Measurements from ENCODE around the gene ARMS2. TPM values are rescaled to one million over a fixed set of nuclear protein-coding genes. Genes with fewer than 3 reads are reported as not detected.

Gene ARMS2
- total RNA-seq: not detected

- no peaks in the 10 kb centered on the region for H3K27me3 ChIP-seq
- TF ChIP-seq CTCF (IDR thresholded peaks at IDR 0.05): no peak
- no peak within 1 kb of the TSS for H3K4me3 ChIP-seq
Observed at GRCh38 chr10:122454603-122455080, at the start of gene ARMS2. Gene ARMS2, plus strand, starts transcription at chr10:122454653. Its CDS starts 75 bp downstream, at chr10:122454728.

GRCh38 chr10:122407375-122408125 lies 46.9 kb upstream of the ARMS2 start:
- Histone ChIP-seq H3K27ac (no peak overlapping the region), H3K27me3 (no peaks in the 10 kb centered on the region), H3K36me3 (peaks cover 16% of the 10 kb centered on the region), H3K4me3 (no peak overlapping the region), H3K9me3 (no peaks in the 10 kb centered on the region), H3K4me1 (peaks cover 0 to 7% of the 10 kb centered on the region in 2 donors)
- DNase-seq (ENCODE audit: low spot score): no peak
- no peak for TF ChIP-seq CTCF (IDR thresholded peaks at IDR 0.05)

More at GRCh38 chr10:122454603-122455080, at the start of gene ARMS2:
- Histone ChIP-seq H3K27ac (no peak within 1 kb of the TSS), H3K36me3 (no peaks in the 10 kb centered on the region), H3K4me1 (no peaks in the 10 kb centered on the region), H3K9me3 (no peaks in the 10 kb centered on the region)
- no peak for DNase-seq (ENCODE audit: low spot score)

- no peak for DNase-seq (ENCODE audit: low spot score)
- H3K9me3 ChIP-seq: no peaks in the 10 kb centered on the region
- H3K4me1 ChIP-seq: no peaks in the 10 kb centered on the region
- no peak overlapping the region for H3K4me3 ChIP-seq
- peaks cover 22% of the 10 kb centered on the region for H3K36me3 ChIP-seq
- no peak for TF ChIP-seq CTCF (IDR thresholded peaks at IDR 0.05)
- no peak overlapping the region for H3K27ac ChIP-seq
- no peaks in the 10 kb centered on the region for H3K27me3 ChIP-seq
Observed at GRCh38 chr10:122413327-122413726, 41.1 kb upstream of the ARMS2 start.

GRCh38 chr10:122417667-122418066 lies 36.8 kb upstream of the ARMS2 start:
- Histone ChIP-seq H3K9me3 (no peaks in the 10 kb centered on the region), H3K4me3 (no peak overlapping the region), H3K27me3 (no peaks in the 10 kb centered on the region), H3K4me1 (peaks cover 0 to 34% of the 10 kb centered on the region in 2 donors), H3K27ac (no peak overlapping the region), H3K36me3 (peaks cover 31% of the 10 kb centered on the region)
- TF ChIP-seq CTCF (IDR thresholded peaks at IDR 0.05): no peak
- no peak for DNase-seq (ENCODE audit: low spot score)

- H3K4me3 ChIP-seq: no peak overlapping the region
- DNase-seq (ENCODE audit: low spot score): no peak
- no peak for TF ChIP-seq CTCF (IDR thresholded peaks at IDR 0.05)
- H3K27ac ChIP-seq: no peak overlapping the region
- H3K27me3 ChIP-seq: no peaks in the 10 kb centered on the region
- peaks cover 33% of the 10 kb centered on the region for H3K36me3 ChIP-seq
- no peaks in the 10 kb centered on the region for H3K9me3 ChIP-seq
- H3K4me1 ChIP-seq: peaks cover 0 to 34% of the 10 kb centered on the region in 2 donors
Observed at GRCh38 chr10:122419016-122419415, 35.4 kb upstream of the ARMS2 start.

Measured in right atrium auricular region (tissue), 2 donors.